GM12872 (cell line): ENCODE results near the gene PCSK5.

Experiments
- TF ChIP-seq, protein P1 (sequence below): IDR thresholded peaks from 3 replicates; pipeline ENCODE4 v1.5.1; 2011; ENCODE audit warnings: low read depth, mild to moderate bottlenecking, low read length, moderate library complexity; ENCODE audit not compliant: insufficient read depth

PCSK5 gene

DNA sequence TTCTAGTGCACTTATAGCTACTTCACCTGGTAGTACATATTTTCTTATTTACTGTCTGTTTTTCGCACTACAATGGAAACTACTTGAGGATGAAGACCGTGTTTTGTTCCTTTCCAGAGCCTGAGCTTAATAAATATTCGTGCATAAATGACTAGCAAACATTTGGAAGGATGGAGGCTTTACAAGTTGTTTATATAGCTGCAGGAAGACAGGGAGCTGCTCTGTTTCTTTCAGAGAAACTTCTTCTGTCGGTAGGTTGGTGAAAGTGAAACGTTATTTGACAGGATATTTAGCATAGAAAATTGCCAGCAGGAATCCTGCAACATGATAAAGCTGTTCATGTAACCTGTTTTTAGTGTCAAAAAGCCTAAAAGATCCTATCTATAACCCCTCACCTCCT is 210.6 kb downstream of the PCSK5 start:
- TF ChIP-seq, protein P1, sequence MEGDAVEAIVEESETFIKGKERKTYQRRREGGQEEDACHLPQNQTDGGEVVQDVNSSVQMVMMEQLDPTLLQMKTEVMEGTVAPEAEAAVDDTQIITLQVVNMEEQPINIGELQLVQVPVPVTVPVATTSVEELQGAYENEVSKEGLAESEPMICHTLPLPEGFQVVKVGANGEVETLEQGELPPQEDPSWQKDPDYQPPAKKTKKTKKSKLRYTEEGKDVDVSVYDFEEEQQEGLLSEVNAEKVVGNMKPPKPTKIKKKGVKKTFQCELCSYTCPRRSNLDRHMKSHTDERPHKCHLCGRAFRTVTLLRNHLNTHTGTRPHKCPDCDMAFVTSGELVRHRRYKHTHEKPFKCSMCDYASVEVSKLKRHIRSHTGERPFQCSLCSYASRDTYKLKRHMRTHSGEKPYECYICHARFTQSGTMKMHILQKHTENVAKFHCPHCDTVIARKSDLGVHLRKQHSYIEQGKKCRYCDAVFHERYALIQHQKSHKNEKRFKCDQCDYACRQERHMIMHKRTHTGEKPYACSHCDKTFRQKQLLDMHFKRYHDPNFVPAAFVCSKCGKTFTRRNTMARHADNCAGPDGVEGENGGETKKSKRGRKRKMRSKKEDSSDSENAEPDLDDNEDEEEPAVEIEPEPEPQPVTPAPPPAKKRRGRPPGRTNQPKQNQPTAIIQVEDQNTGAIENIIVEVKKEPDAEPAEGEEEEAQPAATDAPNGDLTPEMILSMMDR, result no peak

DNA sequence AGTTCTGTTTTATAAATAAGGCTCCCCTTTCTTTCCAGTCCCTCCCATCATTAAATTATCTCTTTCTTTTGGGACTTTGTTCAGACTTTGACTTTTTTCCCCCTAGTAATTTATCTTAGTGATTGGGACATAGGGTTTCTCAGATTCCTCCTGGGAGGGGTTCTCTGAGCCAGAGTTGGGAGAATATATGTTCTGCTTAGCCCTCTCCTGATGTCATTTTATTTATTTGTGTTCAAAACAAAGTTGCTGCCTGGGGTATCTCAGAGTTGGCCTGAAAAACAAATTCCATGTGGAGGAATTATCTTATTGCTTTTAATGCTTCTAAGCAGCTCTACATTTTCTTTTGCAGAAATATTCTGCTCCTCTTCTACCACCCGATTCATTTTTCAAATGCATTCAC is 211.0 kb downstream of the PCSK5 start:
- TF ChIP-seq, protein P1, result no peak

DNA sequence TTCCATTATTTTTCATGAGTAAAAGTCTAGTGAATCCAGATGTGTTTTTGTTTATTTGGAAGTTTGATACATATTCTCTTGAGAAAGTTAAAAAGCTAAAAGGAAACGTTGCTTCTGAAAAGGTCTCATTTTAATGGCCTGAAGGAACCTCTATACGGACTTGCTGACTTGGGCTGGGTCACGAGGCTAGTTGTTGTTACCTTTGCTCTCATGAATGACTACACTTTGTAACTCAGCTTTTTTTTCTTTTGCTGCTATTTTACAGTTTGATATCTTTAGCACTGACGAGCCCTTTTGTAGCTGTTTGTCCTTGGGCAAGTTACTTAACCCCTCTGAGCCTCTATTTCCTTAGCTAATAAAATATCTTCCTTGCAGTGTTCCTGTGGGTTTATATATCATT is 211.5 kb downstream of the PCSK5 start:
- TF ChIP-seq, protein P1, result no peak

DNA sequence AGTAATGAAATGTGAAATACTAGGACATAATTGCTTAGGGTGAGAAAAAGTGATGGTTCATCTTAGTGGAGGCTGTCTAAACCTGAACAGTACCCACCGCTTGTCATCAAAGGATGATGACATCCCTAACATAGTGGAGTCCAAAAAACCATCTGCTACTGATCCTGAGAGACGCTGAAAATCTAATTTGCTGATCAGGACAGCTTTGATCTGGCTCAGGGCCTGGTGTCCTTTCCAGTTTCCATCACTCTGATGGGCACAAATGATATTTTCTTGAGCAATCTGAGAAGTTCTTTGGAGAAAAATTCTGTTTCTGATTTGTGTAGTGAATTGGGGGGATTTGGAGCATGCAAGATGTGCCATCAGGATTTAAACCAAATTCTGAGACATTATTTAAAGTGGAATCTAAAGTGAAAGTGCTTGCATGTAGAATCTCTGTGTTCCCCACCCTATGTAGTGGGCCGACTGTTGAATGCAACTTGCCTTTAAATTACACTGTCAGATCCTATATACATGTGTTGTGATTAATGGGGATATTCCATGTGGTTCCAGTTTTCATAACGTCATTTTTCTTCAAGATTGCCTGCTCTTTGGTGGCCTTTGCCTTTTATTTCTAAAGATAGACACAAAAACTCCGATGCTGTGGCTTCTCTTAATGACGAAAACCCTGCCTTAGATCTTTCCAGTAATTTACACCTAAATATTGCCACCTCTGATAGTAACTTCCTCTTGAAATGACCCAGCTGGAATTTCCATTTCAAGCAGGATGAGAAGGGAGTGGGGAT is 213.2 kb downstream of the PCSK5 start:
- TF ChIP-seq, protein P1, result no peak

DNA sequence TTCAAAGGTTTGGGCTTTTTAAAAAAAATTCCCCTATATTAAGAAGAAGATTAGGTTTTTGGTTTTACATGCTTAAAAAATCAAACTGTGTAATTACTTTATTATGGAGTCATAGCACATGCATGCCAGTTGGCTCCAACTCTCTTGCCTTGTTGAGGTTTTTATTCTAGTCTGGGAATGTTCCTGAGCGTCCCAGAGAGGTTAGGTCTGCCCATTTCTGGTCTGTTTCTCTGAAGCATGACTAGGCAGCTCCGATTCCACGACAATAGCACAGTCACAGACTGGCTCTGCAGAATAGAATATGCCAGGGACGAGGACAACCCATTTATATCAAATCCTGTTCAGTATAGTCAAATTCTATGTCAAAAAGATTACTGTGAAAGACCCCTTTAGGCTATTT is 217.0 kb downstream of the PCSK5 start:
- TF ChIP-seq, protein P1, result no peak

DNA sequence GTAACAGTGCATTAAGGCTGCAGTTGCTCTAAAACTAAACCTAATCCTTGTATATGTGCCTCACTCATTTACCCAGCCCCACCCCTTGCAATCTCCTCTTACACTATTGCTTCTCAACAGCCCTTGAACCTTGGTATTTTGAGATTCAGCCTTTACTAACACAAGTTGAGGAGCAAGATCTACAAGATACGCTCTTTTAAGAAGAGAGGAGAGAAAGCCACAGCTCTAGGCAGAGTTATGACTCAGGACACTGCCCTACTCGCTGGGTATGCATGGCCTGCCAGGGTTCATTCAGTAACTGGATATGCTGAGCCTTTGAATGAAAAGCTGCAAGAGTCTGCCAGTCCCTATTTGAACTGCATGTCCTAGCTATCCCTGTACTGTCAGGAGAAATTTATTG is 219.5 kb downstream of the PCSK5 start:
- TF ChIP-seq, protein P1, result no peak

DNA sequence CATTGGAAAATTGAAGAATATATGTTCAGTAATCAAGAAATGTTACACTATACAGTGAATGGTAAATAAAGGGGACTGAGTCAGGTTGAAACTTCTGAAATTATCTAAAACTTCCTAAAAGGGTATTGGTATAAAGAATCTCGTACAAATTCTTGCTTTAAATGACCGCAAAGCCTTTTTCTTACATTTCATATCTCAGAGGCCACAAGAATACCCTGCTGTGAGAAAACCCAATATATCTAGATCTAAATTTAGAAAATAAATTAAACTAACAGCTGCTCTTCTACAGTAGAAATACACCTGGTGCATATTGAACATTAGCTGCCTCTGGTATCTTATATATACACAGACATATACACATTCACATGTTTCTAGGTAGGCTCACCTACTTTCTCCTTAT is 221.7 kb downstream of the PCSK5 start:
- TF ChIP-seq, protein P1, result no peak
